GM06990 (cell line): ENCODE results near the gene WNT6.
A peak's percentile ranks its signal among the peaks of the same experiment; 100 is the strongest.

Experiments used
- DNase-seq: peaks from one replicate; pipeline ENCODE4 v3.0.0-alpha.2; 2011; ENCODE audit not compliant: insufficient read length; ENCODE audit errors: extremely low read depth
- H3K27me3 ChIP-seq: replicated peaks from 2 replicates; pipeline ENCODE4 v1.6.0; 2011; ENCODE audit warnings: low read length; ENCODE audit not compliant: control insufficient read depth, insufficient read depth
- H3K36me3 ChIP-seq: 2 replicates; pipeline ENCODE4 v1.5.1; 2011; ENCODE audit warnings: low read length; ENCODE audit not compliant: control insufficient read depth, insufficient read depth
- H3K4me3 ChIP-seq: replicated peaks from 2 replicates; pipeline ENCODE4 v1.5.1; 2011; ENCODE audit warnings: low read depth, mild to moderate bottlenecking, control low read depth, low read length
- CTCF ChIP-seq: IDR thresholded peaks from 2 replicates; pipeline ENCODE4 v1.5.1; 2011; ENCODE audit warnings: low read length, control low read depth, mild to moderate bottlenecking, inconsistent platforms; ENCODE audit not compliant: insufficient read depth, poor library complexity, severe bottlenecking

Gene WNT6

GRCh38 chr2:218894151-218894879 is 34.7 kb downstream of the WNT6 start:
- no peak for DNase-seq
- Histone ChIP-seq H3K27me3 (no peaks in the 10 kb centered on the region), H3K4me3 (peak overlapping the region; percentile 80), H3K36me3 (0 out of 2 replicates have a peak, but pooled peaks cover 1% of the 10 kb centered on the region)
- no peak for TF ChIP-seq CTCF

- no peak for TF ChIP-seq CTCF
- Histone ChIP-seq H3K4me3 (peak overlapping the region; percentile 80; the same call in 1 of the 2 replicates), H3K36me3 (0 out of 2 replicates have a peak, but pooled peaks cover 1% of the 10 kb centered on the region), H3K27me3 (no peaks in the 10 kb centered on the region)
- DNase-seq = no peak
Observed at GRCh38 chr2:218894880-218895157, 35.2 kb downstream of the WNT6 start.

GRCh38 chr2:218895326-218895725 is 35.7 kb downstream of the WNT6 start:
- H3K36me3 ChIP-seq = 0 out of 2 replicates have a peak, but pooled peaks cover under 1% of the 10 kb centered on the region
- no peak overlapping the region for H3K4me3 ChIP-seq
- no peak for TF ChIP-seq CTCF
- DNase-seq = no peak
- no peaks in the 10 kb centered on the region for H3K27me3 ChIP-seq

GRCh38 chr2:218895759-218896500 is 36.3 kb downstream of the WNT6 start:
- no peak overlapping the region; the same call in 1 of the 2 replicates for H3K4me3 ChIP-seq
- DNase-seq = no peak
- no peak for TF ChIP-seq CTCF
- H3K27me3 ChIP-seq = no peaks in the 10 kb centered on the region
- H3K36me3 ChIP-seq = no peaks in the 10 kb centered on the region

GRCh38 chr2:218896501-218897393 is 37.1 kb downstream of the WNT6 start:
- Histone ChIP-seq H3K27me3 (no peaks in the 10 kb centered on the region), H3K4me3 (peak overlapping the region; percentile 63), H3K36me3 (no peaks in the 10 kb centered on the region)
- peak; percentile 91 for DNase-seq
- TF ChIP-seq CTCF = peak; percentile 22
